GM23248 (cell line): ENCODE data around the gene CLCN1. TPM values are rescaled to one million over a fixed set of nuclear protein-coding genes. Genes with fewer than 3 reads are reported as not detected.

ENCODE experiments used
- DNase-seq: peaks from one replicate; pipeline ENCODE4 v3.0.0-alpha.2; 2015
- H2AFZ ChIP-seq: fragments of 200-600 bp; sonication (generic); 2 replicates; pipeline ENCODE4 v1.6.1; 2016; ENCODE audit warnings: antibody characterized with exemption
- H3F3A ChIP-seq: fragments of 200-600 bp; sonication (generic); 2 replicates; pipeline ENCODE4 v1.6.1; 2016; ENCODE audit warnings: mild to moderate bottlenecking, antibody characterized with exemption, mixed run types; ENCODE audit not compliant: insufficient read depth
- H3K27ac ChIP-seq: fragments of 200-600 bp; sonication (generic); 2 replicates; pipeline ENCODE4 v1.5.1; 2016; ENCODE audit warnings: mild to moderate bottlenecking
- H3K27me3 ChIP-seq: fragments of 200-600 bp; sonication (generic); replicated peaks from 2 replicates; pipeline ENCODE4 v1.6.1; 2016; ENCODE audit warnings: mild to moderate bottlenecking; ENCODE audit not compliant: insufficient read depth
- H3K36me3 ChIP-seq: fragments of 200-600 bp; sonication (generic); 2 replicates; pipeline ENCODE4 v1.6.1; 2016; ENCODE audit warnings: low read depth, mild to moderate bottlenecking
- H3K4me1 ChIP-seq: fragments of 200-600 bp; sonication (generic); 2 replicates; pipeline ENCODE4 v1.6.1; 2016; ENCODE audit warnings: mild to moderate bottlenecking; ENCODE audit not compliant: insufficient read depth
- H3K4me2 ChIP-seq: fragments of 200-600 bp; sonication (generic); one replicate; pipeline ENCODE4 v1.6.1; 2016; ENCODE audit warnings: mild to moderate bottlenecking; ENCODE audit not compliant: unreplicated experiment
- H3K4me3 ChIP-seq: fragments of 200-600 bp; sonication (generic); 2 replicates; pipeline ENCODE4 v1.5.1; 2016; ENCODE audit warnings: mild to moderate bottlenecking
- H3K79me2 ChIP-seq: fragments of 200-600 bp; sonication (generic); 2 replicates; pipeline ENCODE4 v1.6.1; 2016; ENCODE audit warnings: mild to moderate bottlenecking; ENCODE audit not compliant: insufficient read depth
- H3K9ac ChIP-seq: fragments of 200-600 bp; sonication (generic); 2 replicates; pipeline ENCODE4 v1.6.1; 2016; ENCODE audit warnings: mild to moderate bottlenecking
- H3K9me2 ChIP-seq: fragments of 200-600 bp; sonication (generic); 2 replicates; pipeline ENCODE4 v1.6.1; 2016; ENCODE audit warnings: mixed run types, mild to moderate bottlenecking, moderate library complexity; ENCODE audit not compliant: insufficient read depth
- H3K9me3 ChIP-seq: fragments of 200-600 bp; sonication (generic); one replicate; pipeline ENCODE4 v1.6.1; 2017; ENCODE audit warnings: low read depth
- H4K20me1 ChIP-seq: fragments of 200-600 bp; sonication (generic); 2 replicates; pipeline ENCODE4 v1.6.0; 2016; ENCODE audit not compliant: insufficient read depth
- EZH2 ChIP-seq: fragments of 200-600 bp; sonication (generic); IDR thresholded peaks from 2 replicates; pipeline ENCODE4 v1.6.1; 2018; ENCODE audit warnings: antibody characterized with exemption, mild to moderate bottlenecking; ENCODE audit not compliant: insufficient read depth, poor library complexity, severe bottlenecking
- EZH2phosphoT487 ChIP-seq: fragments of 200-600 bp; sonication (generic); IDR thresholded peaks from 2 replicates; pipeline ENCODE4 v1.6.1; 2018; ENCODE audit warnings: antibody characterized with exemption, moderate library complexity, mild to moderate bottlenecking, low read depth; ENCODE audit not compliant: insufficient read depth
- WGBS, 2 experiments: methylation state at CpG; one replicate each; pipeline ENCODE4 v1.1.6; 2015 to 2017; ENCODE audit warnings: low lambda C conversion rate in 2 of 2, low coverage in 1 of 2; ENCODE audit errors: missing lambda C conversion rate in 2 of 2; 5-methylcytosine and 5-hydroxymethylcytosine counted together
- in situ Hi-C: fragments of 300-500 bp; cut with MboI; formaldehyde crosslinking; loops from 2 replicates; pipeline ENCODE4 v1.15.0; 2020
- polyA plus RNA-seq: library from polyadenylated mRNA; unstranded; fragments of >200 nt; fragmentation: Nextera tagmentation; extraction: Ambion mirVana; gene quantifications from 2 replicates; pipeline ENCODE4 v1.2.1, GENCODE V29; 2016
- total RNA-seq: library from RNA; depleted of rRNA; stranded (reverse); fragments of >200 nt; shearing (Covaris generic); gene quantifications from 2 replicates; pipeline ENCODE4 v1.2.3, GENCODE V29; 2014

The CLCN1 gene
- total and polyA plus RNA-seq, 2 experiments from 2014 or later, result not detected

- H3K36me3 ChIP-seq, result peaks cover 31% of the 10 kb centered on the region; the same call in 1 of the 2 replicates
- H3K27me3 ChIP-seq, result no peaks in the 10 kb centered on the region
- no peak for TF ChIP-seq EZH2phosphoT487
- no peak for TF ChIP-seq EZH2
- no peak overlapping the region for H3K27ac ChIP-seq
- H3F3A ChIP-seq, result no peaks in the 10 kb centered on the region
- H4K20me1 ChIP-seq, result no peaks in the 10 kb centered on the region
- in situ Hi-C loops, result no loop called here
- WGBS, 2 experiments, result 98 to 100% methylated on average over 2 of the region's 2 CpGs
- H3K9me3 ChIP-seq, result no peaks in the 10 kb centered on the region
- H2AFZ ChIP-seq, result no peak overlapping the region
- H3K4me3 ChIP-seq, result no peak overlapping the region
- no peak overlapping the region for H3K4me2 ChIP-seq
- no peak overlapping the region for H3K9ac ChIP-seq
- no peak for DNase-seq
- no peaks in the 10 kb centered on the region for H3K79me2 ChIP-seq
- H3K4me1 ChIP-seq, result no peaks in the 10 kb centered on the region
- H3K9me2 ChIP-seq, result no peaks in the 10 kb centered on the region
Measured at GRCh38 chr7:143308632-143309031, 7.3 kb upstream of the CLCN1 start.

- H3K36me3 ChIP-seq, result no peaks in the 10 kb centered on the region
- in situ Hi-C loops, result no loop called here
- H3K4me3 ChIP-seq, result no peak overlapping the region
- H4K20me1 ChIP-seq, result no peaks in the 10 kb centered on the region
- no peak overlapping the region for H3K27ac ChIP-seq
- no peaks in the 10 kb centered on the region for H3K4me1 ChIP-seq
- H3K9ac ChIP-seq, result no peak overlapping the region
- no peak overlapping the region for H2AFZ ChIP-seq
- no peaks in the 10 kb centered on the region for H3K9me2 ChIP-seq
- TF ChIP-seq EZH2phosphoT487, result no peak
- TF ChIP-seq EZH2, result no peak
- H3F3A ChIP-seq, result no peaks in the 10 kb centered on the region
- no peaks in the 10 kb centered on the region for H3K27me3 ChIP-seq
- no peaks in the 10 kb centered on the region for H3K79me2 ChIP-seq
- H3K9me3 ChIP-seq, result no peaks in the 10 kb centered on the region
- DNase-seq, result no peak
- H3K4me2 ChIP-seq, result no peak overlapping the region
Measured at GRCh38 chr7:143314127-143314526, 1.8 kb upstream of the CLCN1 start.

GRCh38 chr7:143316492-143316891 lies 581 bp downstream of the CLCN1 start:
- Histone ChIP-seq H3K36me3 (no peaks in the 10 kb centered on the region), H3K4me1 (no peaks in the 10 kb centered on the region), H4K20me1 (no peaks in the 10 kb centered on the region), H3K79me2 (no peaks in the 10 kb centered on the region), H3K9me2 (no peaks in the 10 kb centered on the region), H3K27ac (no peak overlapping the region), H3K9ac (no peak overlapping the region), H3K9me3 (no peaks in the 10 kb centered on the region), H2AFZ (no peak overlapping the region), H3K4me2 (no peak overlapping the region), H3F3A (no peaks in the 10 kb centered on the region), H3K27me3 (no peaks in the 10 kb centered on the region), H3K4me3 (no peak overlapping the region)
- DNase-seq, result no peak
- in situ Hi-C loops, result no loop called here
- WGBS, 2 experiments, result 53 to 56% methylated on average over 4 of the region's 4 CpGs
- TF ChIP-seq EZH2phosphoT487 (no peak), EZH2 (no peak)

- TF ChIP-seq EZH2phosphoT487, result no peak
- no peak for TF ChIP-seq EZH2
- DNase-seq, result peak; percentile 8
- WGBS, 2 experiments, result 77 to 79% methylated on average over 5 of the region's 5 CpGs
- Histone ChIP-seq H3K9me3 (no peaks in the 10 kb centered on the region), H3F3A (no peaks in the 10 kb centered on the region), H3K9ac (no peak overlapping the region), H3K36me3 (no peaks in the 10 kb centered on the region), H2AFZ (no peak overlapping the region), H3K9me2 (no peaks in the 10 kb centered on the region), H3K79me2 (no peaks in the 10 kb centered on the region), H3K4me3 (no peak overlapping the region), H4K20me1 (no peaks in the 10 kb centered on the region), H3K4me1 (no peaks in the 10 kb centered on the region), H3K4me2 (no peak overlapping the region), H3K27me3 (no peaks in the 10 kb centered on the region), H3K27ac (no peak overlapping the region)
- in situ Hi-C loops, result no loop called here
Measured at GRCh38 chr7:143318661-143319060, 2.8 kb downstream of the CLCN1 start.

GRCh38 chr7:143320620-143321019 lies 4.7 kb downstream of the CLCN1 start:
- Histone ChIP-seq H3K27me3 (no peaks in the 10 kb centered on the region), H3K27ac (no peak overlapping the region), H3K79me2 (no peaks in the 10 kb centered on the region), H3F3A (no peaks in the 10 kb centered on the region), H3K9ac (no peak overlapping the region), H3K9me2 (no peaks in the 10 kb centered on the region), H2AFZ (no peak overlapping the region), H3K4me1 (no peaks in the 10 kb centered on the region), H3K4me2 (no peak overlapping the region), H3K36me3 (no peaks in the 10 kb centered on the region), H3K4me3 (no peak overlapping the region), H4K20me1 (no peaks in the 10 kb centered on the region), H3K9me3 (no peaks in the 10 kb centered on the region)
- no peak for DNase-seq
- in situ Hi-C loops, result no loop called here
- WGBS, 2 experiments, result 75 to 76% methylated on average over 9 of the region's 9 CpGs
- TF ChIP-seq EZH2phosphoT487, result no peak
- TF ChIP-seq EZH2, result no peak
